Measurements from ENCODE around the gene FAM136A. TPM values are rescaled to one million over a fixed set of nuclear protein-coding genes. Genes with fewer than 3 reads are reported as not detected.
"Not testable (repeated sequence)": the region's sequence is repeated elsewhere in the genome, so short reads cannot be mapped to it uniquely, and the experiment has no call there.

Gene FAM136A
- total RNA-seq, 2 experiments from 2014 or later, result 45.5 to 51.0 TPM

- H3K27ac Mint-ChIP-seq, result no peak overlapping the region
- ATAC-seq, result no peak
- H3K36me3 Mint-ChIP-seq (ENCODE audit: low read depth), result no peaks in the 10 kb centered on the region
- no peaks in the 10 kb centered on the region for H3K9me3 Mint-ChIP-seq (ENCODE audit: insufficient read depth)
- CTCF ChIA-PET, result no interaction called here
- no peak overlapping the region for H3K4me3 Mint-ChIP-seq
- peaks cover 12% of the 10 kb centered on the region for H3K27me3 Mint-ChIP-seq (ENCODE audit: low read depth)
- no peaks in the 10 kb centered on the region for H3K4me1 Mint-ChIP-seq (ENCODE audit: low read depth)
- POLR2A ChIA-PET, result no interaction called here
- no peak for DNase-seq
Observed at GRCh38 chr2:70325875-70326274, 24.0 kb upstream of the FAM136A start.

- Mint-ChIP-seq H3K27me3 (ENCODE audit: low read depth) (peaks cover 21% of the 10 kb centered on the region), H3K27ac (no peak overlapping the region), H3K4me3 (no peak overlapping the region), H3K4me1 (ENCODE audit: low read depth) (no peaks in the 10 kb centered on the region), H3K9me3 (ENCODE audit: insufficient read depth) (no peaks in the 10 kb centered on the region), H3K36me3 (ENCODE audit: low read depth) (no peaks in the 10 kb centered on the region)
- DNase-seq (no peak), ATAC-seq (no peak)
- POLR2A ChIA-PET, result no interaction called here
- CTCF ChIA-PET, result no interaction called here
Observed at GRCh38 chr2:70322518-70322917, 20.7 kb upstream of the FAM136A start.

- H3K4me3 Mint-ChIP-seq, result no peak overlapping the region
- ATAC-seq (no peak), DNase-seq (no peak)
- no peaks in the 10 kb centered on the region for H3K4me1 Mint-ChIP-seq (ENCODE audit: low read depth)
- H3K36me3 Mint-ChIP-seq (ENCODE audit: low read depth), result no peaks in the 10 kb centered on the region
- no peaks in the 10 kb centered on the region for H3K9me3 Mint-ChIP-seq (ENCODE audit: insufficient read depth)
- peaks cover 27% of the 10 kb centered on the region for H3K27me3 Mint-ChIP-seq (ENCODE audit: low read depth)
- H3K27ac Mint-ChIP-seq, result no peak overlapping the region
- POLR2A ChIA-PET, result no interaction called here
- CTCF ChIA-PET, result interaction anchor here (0.5 to 0.8 kb wide), 2 partner anchors 19 to 48 kb away, joined by 3 read pairs; no protein-coding TSS in a partner anchor
Observed at GRCh38 chr2:70321370-70321769, 19.5 kb upstream of the FAM136A start.

- H3K4me3 Mint-ChIP-seq, result no peak overlapping the region
- H3K27me3 Mint-ChIP-seq (ENCODE audit: low read depth), result peaks cover 27% of the 10 kb centered on the region
- no peak for ATAC-seq
- peaks cover 4% of the 10 kb centered on the region for H3K4me1 Mint-ChIP-seq (ENCODE audit: low read depth)
- H3K9me3 Mint-ChIP-seq (ENCODE audit: insufficient read depth), result no peaks in the 10 kb centered on the region
- no peak overlapping the region for H3K27ac Mint-ChIP-seq
- DNase-seq, result no peak
- POLR2A ChIA-PET, result no interaction called here
- no peaks in the 10 kb centered on the region for H3K36me3 Mint-ChIP-seq (ENCODE audit: low read depth)
- CTCF ChIA-PET, result interaction anchor here (1.6 kb wide), 1 partner anchor 11 kb away, joined by 6 read pairs; no protein-coding TSS in a partner anchor
Observed at GRCh38 chr2:70314640-70315039, 12.8 kb upstream of the FAM136A start.

- Mint-ChIP-seq H3K4me3 (no peak overlapping the region), H3K9me3 (ENCODE audit: insufficient read depth) (no peaks in the 10 kb centered on the region), H3K27ac (no peak overlapping the region), H3K36me3 (ENCODE audit: low read depth) (no peaks in the 10 kb centered on the region), H3K27me3 (ENCODE audit: low read depth) (peaks cover 19% of the 10 kb centered on the region), H3K4me1 (ENCODE audit: low read depth) (peaks cover 4% of the 10 kb centered on the region)
- DNase-seq, result no peak
- POLR2A ChIA-PET, result no interaction called here
- ATAC-seq, result no peak
- CTCF ChIA-PET, result interaction anchor here (1.3 to 2.0 kb wide), 3 partner anchors 10 to 335 kb away, joined by 5 to 15 read pairs (median 7); partner anchors contain the start of gene FAM136A
Observed at GRCh38 chr2:70312560-70312959, 10.7 kb upstream of the FAM136A start.

GRCh38 chr2:70310899-70311298 is 9.0 kb upstream of the FAM136A start:
- Mint-ChIP-seq H3K9me3 (ENCODE audit: insufficient read depth) (no peaks in the 10 kb centered on the region), H3K27me3 (ENCODE audit: low read depth) (peaks cover 9% of the 10 kb centered on the region), H3K4me1 (ENCODE audit: low read depth) (peaks cover 4% of the 10 kb centered on the region), H3K27ac (no peak overlapping the region), H3K36me3 (ENCODE audit: low read depth) (no peaks in the 10 kb centered on the region), H3K4me3 (no peak overlapping the region)
- DNase-seq, result no peak
- ChIA-PET POLR2A (no interaction called here), CTCF (interaction anchor here (1.1 kb wide), 1 partner anchor 30 kb away, joined by 3 read pairs; no protein-coding TSS in a partner anchor)
- no peak for ATAC-seq

GRCh38 chr2:70305531-70305930 is 3.7 kb upstream of the FAM136A start:
- ATAC-seq, result no peak
- ChIA-PET CTCF (interaction anchor here (1.0 to 5.5 kb wide), 8 partner anchors 12 to 480 kb away, joined by 3 to 95 read pairs (median 45); partner anchors contain the start of genes MXD1 and SNRPG), POLR2A (interaction anchor here (1.3 kb wide), 1 partner anchor 342 kb away, joined by 3 read pairs; no protein-coding TSS in a partner anchor)
- DNase-seq, result no peak
- H3K4me3 Mint-ChIP-seq, result no peak overlapping the region
- H3K27me3 Mint-ChIP-seq (ENCODE audit: low read depth), result peaks cover 3% of the 10 kb centered on the region
- H3K4me1 Mint-ChIP-seq (ENCODE audit: low read depth), result peaks cover 17% of the 10 kb centered on the region
- H3K36me3 Mint-ChIP-seq (ENCODE audit: low read depth), result peaks cover 6% of the 10 kb centered on the region
- no peaks in the 10 kb centered on the region for H3K9me3 Mint-ChIP-seq (ENCODE audit: insufficient read depth)
- no peak overlapping the region for H3K27ac Mint-ChIP-seq

- ChIA-PET CTCF (interaction anchor here (0.6 to 5.5 kb wide), 49 partner anchors 8 to 643 kb away, joined by 3 to 95 read pairs (median 4); partner anchors contain the start of genes ADD2, MXD1, PCYOX1 and SNRPG), POLR2A (interaction anchor here (0.6 to 4.2 kb wide), 3 partner anchors 11 to 343 kb away, joined by 3 to 31 read pairs (median 3); partner anchors contain the start of gene SNRPG)
- Mint-ChIP-seq H3K27ac (no peak overlapping the region), H3K9me3 (ENCODE audit: insufficient read depth) (no peaks in the 10 kb centered on the region), H3K27me3 (ENCODE audit: low read depth) (no peaks in the 10 kb centered on the region), H3K36me3 (ENCODE audit: low read depth) (peaks cover 12% of the 10 kb centered on the region), H3K4me1 (ENCODE audit: low read depth) (peaks cover 21% of the 10 kb centered on the region), H3K4me3 (no peak overlapping the region)
- ATAC-seq (no peak), DNase-seq (no peak)
Observed at GRCh38 chr2:70304498-70304897, 2.6 kb upstream of the FAM136A start.

GRCh38 chr2:70303186-70303585 is 1.3 kb upstream of the FAM136A start:
- Mint-ChIP-seq H3K4me1 (ENCODE audit: low read depth) (peaks cover 30% of the 10 kb centered on the region), H3K9me3 (ENCODE audit: insufficient read depth) (no peaks in the 10 kb centered on the region), H3K36me3 (ENCODE audit: low read depth) (peaks cover 22% of the 10 kb centered on the region), H3K27me3 (ENCODE audit: low read depth) (no peaks in the 10 kb centered on the region), H3K4me3 (no peak overlapping the region), H3K27ac (no peak overlapping the region)
- no peak for ATAC-seq
- ChIA-PET POLR2A (interaction anchor here (2.2 to 4.2 kb wide), 2 partner anchors 10 to 45 kb away, joined by 6 to 31 read pairs; partner anchors contain the start of genes PCYOX1 and SNRPG), CTCF (interaction anchor here (0.5 to 5.5 kb wide), 24 partner anchors 9 to 706 kb away, joined by 3 to 95 read pairs (median 4); partner anchors contain the start of genes MXD1, PCYOX1 and SNRPG)
- no peak for DNase-seq

GRCh38 chr2:70302195-70302546 is 304 bp upstream of the FAM136A start:
- Mint-ChIP-seq H3K27ac (peak overlapping the region; percentile 98), H3K4me3 (peak overlapping the region; percentile 94), H3K4me1 (ENCODE audit: low read depth) (peaks cover 34% of the 10 kb centered on the region), H3K36me3 (ENCODE audit: low read depth) (peaks cover 29% of the 10 kb centered on the region)
- H3K9me3 Mint-ChIP-seq (ENCODE audit: insufficient read depth); DNase-seq; ATAC-seq; H3K27me3 Mint-ChIP-seq (ENCODE audit: low read depth): not testable (repeated sequence)
- CTCF ChIA-PET, result interaction anchor here (1.0 to 5.5 kb wide), 14 partner anchors 9 to 474 kb away, joined by 3 to 95 read pairs (median 10); partner anchors contain the start of genes MXD1, PCYOX1, SNRPG and TIA1
- POLR2A ChIA-PET, result interaction anchor here (0.8 to 4.2 kb wide), 4 partner anchors 9 to 388 kb away, joined by 3 to 31 read pairs (median 5); partner anchors contain the start of genes PCYOX1 and SNRPG

- Mint-ChIP-seq H3K9me3 (ENCODE audit: insufficient read depth) (no peaks in the 10 kb centered on the region), H3K27me3 (ENCODE audit: low read depth) (no peaks in the 10 kb centered on the region), H3K27ac (peak overlapping the region; percentile 98), H3K4me3 (peak overlapping the region; percentile 94), H3K4me1 (ENCODE audit: low read depth) (peaks cover 45% of the 10 kb centered on the region), H3K36me3 (ENCODE audit: low read depth) (peaks cover 39% of the 10 kb centered on the region)
- ChIA-PET CTCF (interaction anchor here (0.7 to 5.5 kb wide), 10 partner anchors 7 to 388 kb away, joined by 3 to 95 read pairs (median 19); partner anchors contain the start of genes MXD1, PCYOX1, SNRPG and TIA1), POLR2A (interaction anchor here (0.7 to 4.2 kb wide), 4 partner anchors 7 to 834 kb away, joined by 3 to 31 read pairs (median 4); partner anchors contain the start of genes C2orf42, PCYOX1 and SNRPG)
- ATAC-seq, result no peak
- no peak for DNase-seq
Observed at GRCh38 chr2:70300771-70301343, 1.0 kb downstream of the FAM136A start.

GRCh38 chr2:70297828-70298227 is 4.0 kb downstream of the FAM136A start:
- POLR2A ChIA-PET; H3K27me3 Mint-ChIP-seq (ENCODE audit: low read depth); H3K4me3 Mint-ChIP-seq; ATAC-seq; DNase-seq; H3K27ac Mint-ChIP-seq; H3K9me3 Mint-ChIP-seq (ENCODE audit: insufficient read depth): not testable (repeated sequence)
- Mint-ChIP-seq H3K4me1 (ENCODE audit: low read depth) (peaks cover 43% of the 10 kb centered on the region), H3K36me3 (ENCODE audit: low read depth) (peaks cover 53% of the 10 kb centered on the region)
- CTCF ChIA-PET, result interaction anchor here (0.7 to 1.9 kb wide), 2 partner anchors 347 to 385 kb away, joined by 4 to 5 read pairs; no protein-coding TSS in a partner anchor

Data from activated CD8-positive, alpha-beta T cell treated with anti-CD3 and anti-CD28 coated beads, Interleukin-2, amount 10 ng/mL, durations not matched to agents 7 days and 5 days (primary cell).